Endothelial cell of umbilical vein (primary cell): ENCODE results near the gene HECTD1.

Experiments used
- CTCF ChIP-seq, 2 donors: IDR thresholded peaks; 1 replicate in 1 of 2; 2 replicates in 1 of 2; pipeline ENCODE4 v1.5.1; 2011; ENCODE audit warnings: low read length in 2 of 2, mild to moderate bottlenecking in 2 of 2, moderate library complexity in 2 of 2, control low read depth in 1 of 2, inconsistent platforms in 1 of 2, low read depth in 1 of 2; ENCODE audit not compliant: insufficient read depth in 1 of 2; ENCODE audit errors: extremely low read depth in 1 of 2
- EZH2 ChIP-seq: IDR thresholded peaks from 2 replicates; pipeline ENCODE4 v1.6.1; 2012; ENCODE audit warnings: borderline replicate concordance, low read depth, mild to moderate bottlenecking, moderate library complexity, low read length, inconsistent platforms; ENCODE audit not compliant: severe bottlenecking

- TF ChIP-seq CTCF (IDR thresholded peaks at IDR 0.05; ENCODE audit: extremely low read depth in 1 of 2, insufficient read depth in 1 of 2, low read depth in 1 of 2, low read length in 2 of 2) = no peak
- no peak for TF ChIP-seq EZH2
These were observed 37.2 kb downstream of the HECTD1 start for GRCh38 chr14:31170411-31170810.
